ENCODE results near the gene CCBE1. TPM values are rescaled to one million over a fixed set of nuclear protein-coding genes. Genes with fewer than 3 reads are reported as not detected.

Gene CCBE1
- total RNA-seq, 1 donor from 2014 or later, result 1.6 TPM

GRCh38 chr18:59699061-59699460, 1.8 kb upstream of the CCBE1 start:
- H3K27me3 ChIP-seq (ENCODE audit: control insufficient read depth, insufficient read depth, low read length), result no peaks in the 10 kb centered on the region
- no peak for DNase-seq (ENCODE audit: low read depth)
- H3K36me3 ChIP-seq (ENCODE audit: control insufficient read depth, insufficient read depth, low read length), result no peaks in the 10 kb centered on the region
- TF ChIP-seq CTCF (IDR thresholded peaks at IDR 0.05; ENCODE audit: insufficient read depth, low read length, severe bottlenecking), result no peak
- H3K4me3 ChIP-seq (ENCODE audit: low read depth, low read length), result no peak overlapping the region
- no peak for FAIRE-seq

DNA sequence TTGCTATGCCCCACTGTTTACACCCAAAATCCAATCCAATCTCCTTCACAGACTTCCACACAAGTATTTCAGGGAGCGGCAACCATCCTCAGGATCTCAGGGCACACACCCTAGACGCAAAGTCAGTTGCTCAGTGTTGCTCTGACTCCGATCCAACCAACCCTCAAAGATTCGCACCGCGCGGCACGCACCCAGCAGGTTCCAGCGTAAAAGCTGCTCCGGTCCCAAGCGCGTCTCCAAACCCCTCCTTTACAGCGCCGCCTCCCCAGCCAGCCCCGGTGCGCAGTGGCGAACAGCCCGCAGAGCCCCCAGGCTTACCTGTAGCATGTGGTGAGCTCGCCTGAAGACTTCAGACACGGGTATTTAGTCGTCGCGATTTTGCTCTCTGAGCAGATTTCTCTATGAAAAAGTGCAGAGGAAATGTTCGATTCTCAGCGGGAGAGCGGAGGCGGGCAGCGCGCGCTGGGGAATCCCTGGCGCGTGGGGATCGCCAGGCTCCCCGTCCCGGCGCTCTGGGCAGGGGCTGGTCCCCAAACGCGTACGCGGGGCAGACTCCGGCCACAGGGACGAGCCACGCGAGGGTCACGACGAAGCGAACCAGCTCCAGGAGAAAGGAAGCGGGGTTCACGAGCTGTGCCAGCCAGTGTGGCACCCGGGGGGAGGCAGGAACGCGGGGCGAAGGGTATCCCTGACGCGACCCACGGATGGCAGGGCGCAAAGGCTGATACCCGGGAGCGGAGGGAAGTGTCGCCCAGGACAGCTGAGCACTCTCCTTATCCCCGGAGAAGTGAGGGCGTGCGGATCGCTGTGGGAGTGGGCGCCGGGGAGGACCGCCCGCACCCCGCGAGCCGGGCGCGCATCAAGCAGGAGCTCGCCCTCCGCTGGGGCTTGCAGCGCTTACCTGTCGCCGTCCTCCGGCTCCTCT, 650 bp downstream of the CCBE1 start:
- peak; percentile 43 for DNase-seq (ENCODE audit: low read depth)
- H3K4me3 ChIP-seq (ENCODE audit: low read depth, low read length), result peak overlapping the region; percentile 65
- peak; percentile 75 for FAIRE-seq
- H3K27me3 ChIP-seq (ENCODE audit: control insufficient read depth, insufficient read depth, low read length), result no peaks in the 10 kb centered on the region
- no peaks in the 10 kb centered on the region for H3K36me3 ChIP-seq (ENCODE audit: control insufficient read depth, insufficient read depth, low read length)
- TF ChIP-seq CTCF (IDR thresholded peaks at IDR 0.05; ENCODE audit: insufficient read depth, low read length, severe bottlenecking), result no peak

GRCh38 chr18:59695551-59695950, 1.7 kb downstream of the CCBE1 start:
- Histone ChIP-seq H3K27me3 (ENCODE audit: control insufficient read depth, insufficient read depth, low read length) (no peaks in the 10 kb centered on the region), H3K4me3 (ENCODE audit: low read depth, low read length) (no peak overlapping the region)
- no peak for FAIRE-seq

DNA sequence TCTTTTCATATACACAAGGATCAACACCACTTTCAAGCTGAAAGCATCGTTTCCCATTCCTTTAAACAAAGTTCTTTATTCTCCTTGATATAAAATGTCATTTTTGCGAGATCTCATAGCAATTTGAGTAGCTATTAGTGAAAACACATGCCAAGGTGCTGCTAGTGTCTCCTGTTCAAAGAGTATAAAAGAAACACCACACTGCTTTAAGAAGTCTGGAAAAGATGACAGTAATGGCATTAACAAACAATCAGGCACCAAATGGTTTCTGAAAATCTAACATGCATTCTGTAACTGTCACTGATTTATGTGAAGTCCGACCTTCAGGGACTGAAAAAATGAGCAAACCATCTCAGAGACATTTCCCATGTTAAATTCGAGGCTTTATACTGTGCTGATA, 2.4 kb downstream of the CCBE1 start:
- Histone ChIP-seq H3K27me3 (ENCODE audit: control insufficient read depth, insufficient read depth, low read length) (no peaks in the 10 kb centered on the region), H3K4me3 (ENCODE audit: low read depth, low read length) (no peak overlapping the region), H3K36me3 (ENCODE audit: control insufficient read depth, insufficient read depth, low read length) (no peaks in the 10 kb centered on the region)
- no peak for DNase-seq (ENCODE audit: low read depth)
- no peak for FAIRE-seq
- TF ChIP-seq CTCF (IDR thresholded peaks at IDR 0.05; ENCODE audit: insufficient read depth, low read length, severe bottlenecking), result no peak

More at GRCh38 chr18:59695551-59695950, 1.7 kb downstream of the CCBE1 start:
- DNase-seq (ENCODE audit: low read depth), result no peak
- no peak for TF ChIP-seq CTCF (IDR thresholded peaks at IDR 0.05; ENCODE audit: insufficient read depth, low read length, severe bottlenecking)
- no peaks in the 10 kb centered on the region for H3K36me3 ChIP-seq (ENCODE audit: control insufficient read depth, insufficient read depth, low read length)

DNA sequence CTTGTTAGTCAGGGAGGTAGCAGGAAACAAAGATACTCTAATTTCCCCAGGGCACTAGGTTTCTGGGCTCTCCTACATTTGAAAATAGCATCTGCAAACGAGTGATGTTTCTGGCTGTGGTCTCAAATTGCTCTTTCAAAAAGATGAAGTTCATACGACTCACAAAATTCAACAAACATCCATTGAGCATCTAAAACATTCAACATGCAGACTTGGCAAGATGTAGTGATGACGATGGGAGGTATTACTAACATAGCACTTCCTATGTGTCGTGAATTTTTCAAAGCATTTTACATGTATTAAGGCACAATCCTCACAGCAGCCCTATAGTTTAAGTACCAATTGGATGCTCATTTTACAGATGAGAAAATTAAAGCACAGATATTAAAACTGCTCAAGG, 5.2 kb downstream of the CCBE1 start:
- no peaks in the 10 kb centered on the region for H3K27me3 ChIP-seq (ENCODE audit: control insufficient read depth, insufficient read depth, low read length)
- no peak for TF ChIP-seq CTCF (IDR thresholded peaks at IDR 0.05; ENCODE audit: insufficient read depth, low read length, severe bottlenecking)
- DNase-seq (ENCODE audit: low read depth), result no peak
- FAIRE-seq, result no peak
- no peaks in the 10 kb centered on the region for H3K36me3 ChIP-seq (ENCODE audit: control insufficient read depth, insufficient read depth, low read length)
- H3K4me3 ChIP-seq (ENCODE audit: low read depth, low read length), result no peak overlapping the region

All from bronchial epithelial cell (primary cell).